HEK293T (cell line): ENCODE data around the gene EXD2.

ENCODE experiments used
- BHLHE40 ChIP-seq: fragments of 450-650 bp; IDR thresholded peaks from 2 replicates; pipeline ENCODE4 v1.6.1; 2016; ENCODE audit warnings: mild to moderate bottlenecking, moderate library complexity, borderline replicate concordance
- FOXK2 ChIP-seq: fragments of 450-650 bp; IDR thresholded peaks from 2 replicates; pipeline ENCODE4 v1.6.1; 2016; ENCODE audit warnings: mild to moderate bottlenecking
- PKNOX1 ChIP-seq: fragments of 450-650 bp; IDR thresholded peaks from 2 replicates; pipeline ENCODE4 v1.6.1; 2016
- SUZ12 ChIP-seq: fragments of 450-650 bp; IDR thresholded peaks from 2 replicates; pipeline ENCODE4 v1.6.1; 2016; ENCODE audit warnings: mild to moderate bottlenecking

GRCh38 chr14:69252851-69253250, 61.6 kb downstream of the EXD2 start:
- TF ChIP-seq SUZ12 (no peak), FOXK2 (no peak), BHLHE40 (no peak), PKNOX1 (no peak)
